Hepatocyte (in vitro differentiated cells): ENCODE measurements around the gene TMEM141. TPM values are rescaled to one million over a fixed set of nuclear protein-coding genes. Genes with fewer than 3 reads are reported as not detected.
"Not testable (repeated sequence)": the region's sequence is repeated elsewhere in the genome, so short reads cannot be mapped to it uniquely, and the experiment has no call there.

Source experiments
- DNase-seq: peaks from one replicate; pipeline ENCODE4 v3.0.0-alpha.2; 2016; ENCODE audit warnings: low spot score
- H2AFZ ChIP-seq: fragments of 200-600 bp; sonication (generic); 2 replicates; pipeline ENCODE4 v1.6.0; 2016; ENCODE audit warnings: antibody characterized with exemption, mild to moderate bottlenecking
- H3K27ac ChIP-seq: fragments of 200-600 bp; sonication (generic); 2 replicates; pipeline ENCODE4 v1.5.1; 2016; ENCODE audit warnings: mild to moderate bottlenecking
- H3K27me3 ChIP-seq: fragments of 200-600 bp; sonication (generic); 2 replicates; pipeline ENCODE4 v1.6.1; 2016
- H3K36me3 ChIP-seq: fragments of 200-600 bp; sonication (generic); replicated peaks from 2 replicates; pipeline ENCODE4 v1.5.1; 2016; ENCODE audit warnings: low read depth; ENCODE audit not compliant: insufficient read depth
- H3K4me1 ChIP-seq: fragments of 200-600 bp; sonication (generic); 2 replicates; pipeline ENCODE4 v1.5.1; 2016; ENCODE audit warnings: mild to moderate bottlenecking, moderate library complexity; ENCODE audit not compliant: insufficient read depth
- H3K4me2 ChIP-seq: fragments of 200-600 bp; sonication (generic); 2 replicates; pipeline ENCODE4 v1.6.0; 2016
- H3K4me3 ChIP-seq: fragments of 200-600 bp; sonication (generic); 2 replicates; pipeline ENCODE4 v1.5.1; 2016; ENCODE audit warnings: mild to moderate bottlenecking
- H3K79me2 ChIP-seq: fragments of 200-600 bp; sonication (generic); 2 replicates; pipeline ENCODE4 v1.6.0; 2017; ENCODE audit warnings: mild to moderate bottlenecking
- H3K9me2 ChIP-seq: fragments of 200-600 bp; sonication (generic); replicated peaks from 2 replicates; pipeline ENCODE4 v1.6.0; 2017; ENCODE audit warnings: mild to moderate bottlenecking; ENCODE audit not compliant: insufficient read depth
- H3K9me3 ChIP-seq: fragments of 200-600 bp; sonication (generic); 2 replicates; pipeline ENCODE4 v1.5.1; 2016; ENCODE audit warnings: low read depth, mild to moderate bottlenecking
- H4K20me1 ChIP-seq: fragments of 200-600 bp; sonication (generic); 2 replicates; pipeline ENCODE4 v1.6.0; 2016; ENCODE audit warnings: mild to moderate bottlenecking; ENCODE audit not compliant: insufficient read depth, poor library complexity, severe bottlenecking
- CTCF ChIP-seq: fragments of 200-600 bp; sonication (generic); IDR thresholded peaks from 2 replicates; pipeline ENCODE4 v1.5.1; 2016; ENCODE audit warnings: antibody characterized with exemption, mild to moderate bottlenecking; ENCODE audit not compliant: poor library complexity
- EZH2 ChIP-seq: fragments of 200-600 bp; sonication (generic); IDR thresholded peaks from 2 replicates; pipeline ENCODE4 v1.6.1; 2016; ENCODE audit warnings: antibody characterized with exemption, mild to moderate bottlenecking, borderline replicate concordance
- EZH2phosphoT487 ChIP-seq: fragments of 200-600 bp; sonication (generic); IDR thresholded peaks from one replicate; pipeline ENCODE4 v1.6.1; 2018; ENCODE audit warnings: antibody characterized with exemption, mild to moderate bottlenecking, low read depth, moderate library complexity; ENCODE audit not compliant: unreplicated experiment, severe bottlenecking
- WGBS: methylation state at CpG from one replicate; pipeline ENCODE4 v1.1.6; 2016; ENCODE audit warnings: low lambda C conversion rate; ENCODE audit errors: missing lambda C conversion rate; 5-methylcytosine and 5-hydroxymethylcytosine counted together
- polyA plus RNA-seq: library from polyadenylated mRNA; unstranded; fragments of >200 nt; fragmentation: Nextera tagmentation; extraction: Ambion mirVana; gene quantifications from 2 replicates; pipeline ENCODE4 v1.2.1, GENCODE V29; 2016
- total RNA-seq: library from RNA; depleted of rRNA; stranded (reverse); fragments of >200 nt; gene quantifications from 2 replicates; pipeline ENCODE4 v1.2.3, GENCODE V29; 2014

The TMEM141 gene
- total and polyA plus RNA-seq, 2 experiments from 2014 or later = 230 to 385 TPM

- Histone ChIP-seq H3K4me3 (no peak overlapping the region), H3K27ac (no peak overlapping the region), H3K4me2 (no peak overlapping the region), H3K9me3 (no peaks in the 10 kb centered on the region), H3K4me1 (peaks cover 37% of the 10 kb centered on the region), H3K79me2 (no peaks in the 10 kb centered on the region), H2AFZ (no peak overlapping the region), H3K27me3 (no peaks in the 10 kb centered on the region), H3K9me2 (no peaks in the 10 kb centered on the region), H4K20me1 (no peaks in the 10 kb centered on the region), H3K36me3 (no peaks in the 10 kb centered on the region)
- WGBS = 49% methylated on average over 6 of the region's 6 CpGs
- TF ChIP-seq CTCF = no peak
- TF ChIP-seq EZH2 = no peak
- DNase-seq = peak; percentile 72
These were observed 6.2 kb upstream of the TMEM141 start for GRCh38 chr9:136784997-136785361.

GRCh38 chr9:136785565-136786355, 5.4 kb upstream of the TMEM141 start:
- H4K20me1 ChIP-seq, H3K4me2 ChIP-seq, DNase-seq, H3K27me3 ChIP-seq, H3K36me3 ChIP-seq, H3K9me2 ChIP-seq, H3K79me2 ChIP-seq, H2AFZ ChIP-seq, H3K9me3 ChIP-seq, H3K27ac ChIP-seq, H3K4me3 ChIP-seq: not testable (repeated sequence)
- WGBS = 71% methylated on average over 12 of the region's 23 CpGs
- peaks cover 36% of the 10 kb centered on the region for H3K4me1 ChIP-seq

GRCh38 chr9:136786451-136786850, 4.7 kb upstream of the TMEM141 start:
- Histone ChIP-seq H3K36me3 (no peaks in the 10 kb centered on the region), H4K20me1 (no peaks in the 10 kb centered on the region), H3K9me2 (no peaks in the 10 kb centered on the region), H3K4me2 (no peak overlapping the region), H3K79me2 (no peaks in the 10 kb centered on the region), H3K4me1 (peaks cover 29% of the 10 kb centered on the region), H3K4me3 (no peak overlapping the region), H3K27me3 (no peaks in the 10 kb centered on the region), H2AFZ (no peak overlapping the region), H3K27ac (no peak overlapping the region), H3K9me3 (no peaks in the 10 kb centered on the region)
- TF ChIP-seq EZH2phosphoT487 = no peak
- no peak for TF ChIP-seq EZH2
- TF ChIP-seq CTCF = no peak
- no peak for DNase-seq
- WGBS = 88% methylated on average over 10 of the region's 10 CpGs

GRCh38 chr9:136786983-136787382, 4.2 kb upstream of the TMEM141 start:
- not testable (repeated sequence) for H3K4me2 ChIP-seq, H2AFZ ChIP-seq, H3K9me3 ChIP-seq, H4K20me1 ChIP-seq, H3K36me3 ChIP-seq, H3K4me3 ChIP-seq, H3K79me2 ChIP-seq, H3K9me2 ChIP-seq, DNase-seq, H3K27me3 ChIP-seq, H3K27ac ChIP-seq
- H3K4me1 ChIP-seq = peaks cover 27% of the 10 kb centered on the region
- 57% methylated on average over 4 of the region's 4 CpGs for WGBS
